ENCODE results near the gene DCP1A. TPM values are rescaled to one million over a fixed set of nuclear protein-coding genes. Genes with fewer than 3 reads are reported as not detected.
"Not testable (repeated sequence)": the region's sequence is repeated elsewhere in the genome, so short reads cannot be mapped to it uniquely, and the experiment has no call there.

DCP1A gene
- polyA plus RNA-seq, 1 of the 3 experiments (the other 2 are of a cell fraction): 12.9 TPM

- TF ChIP-seq USF2 (IDR thresholded peaks at IDR 0.05; ENCODE audit: borderline replicate concordance, low read depth, low read length): no peak
Measured at GRCh38 chr3:53377794-53378193, 30.5 kb upstream of the DCP1A start (continued).

GRCh38 chr3:53376679-53377078, 29.3 kb upstream of the DCP1A start:
- CTCF ChIA-PET: interaction anchor here (3.5 to 7.9 kb wide), 2 partner anchors 331 to 562 kb away, joined by 15 to 149 read pairs; no protein-coding TSS in a partner anchor

GRCh38 chr3:53375019-53375418, 27.7 kb upstream of the DCP1A start:
- CTCF ChIA-PET: interaction anchor here (0.5 to 7.9 kb wide), 43 partner anchors 9 to 1362 kb away, joined by 3 to 149 read pairs (median 4); partner anchors contain the start of gene SELENOK

More at GRCh38 chr3:53376679-53377078, 29.3 kb upstream of the DCP1A start:
- TF ChIP-seq TCF12 (IDR thresholded peaks at IDR 0.05): no peak
- DNase-seq: no peak
- Histone ChIP-seq H3K27ac (ENCODE audit: low read depth in 2 of 2, low read length in 1 of 2) (no peak overlapping the region), H4K20me1 (ENCODE audit: insufficient read depth) (no peaks in the 10 kb centered on the region), H3K4me2 (no peak overlapping the region), H3K4me3 (ENCODE audit: low read depth in 2 of 2, low read length in 1 of 2) (no peak overlapping the region), H3K9me2 (no peaks in the 10 kb centered on the region), H3K36me3 (replicated peaks in 1 of 2; ENCODE audit: control insufficient read depth in 1 of 2, insufficient read depth in 2 of 2, low read length in 1 of 2) (no peaks in the 10 kb centered on the region), H3K4me1 (ENCODE audit: control insufficient read depth in 1 of 2, insufficient read depth in 2 of 2, low read depth in 1 of 2, low read length in 1 of 2) (no peaks in the 10 kb centered on the region), H3K27me3 (ENCODE audit: insufficient read depth) (no peaks in the 10 kb centered on the region), H3K9ac (no peak overlapping the region), H3F3A (replicated peaks; ENCODE audit: insufficient read depth) (peaks cover 5% of the 10 kb centered on the region), H2AFZ (ENCODE audit: low read depth) (no peak overlapping the region), H3K9me3 (no peaks in the 10 kb centered on the region), H3K79me2 (ENCODE audit: insufficient read depth) (no peaks in the 10 kb centered on the region)
- 65% methylated on average over 3 of the region's 3 CpGs for WGBS (ENCODE audit: low lambda C conversion rate)
- POLR2A ChIA-PET: interaction anchor here (0.7 kb wide), 1 partner anchor 29 kb away, joined by 4 read pairs; the partner anchor contains the start of gene DCP1A

GRCh38 chr3:53370719-53371118, 23.4 kb upstream of the DCP1A start:
- H2AFZ ChIP-seq (ENCODE audit: low read depth); POLR2A ChIA-PET; DNase-seq; H3K27ac ChIP-seq (ENCODE audit: low read depth in 2 of 2, low read length in 1 of 2); H3K9me2 ChIP-seq; H3F3A ChIP-seq (replicated peaks; ENCODE audit: insufficient read depth); H3K27me3 ChIP-seq (ENCODE audit: insufficient read depth); H3K4me1 ChIP-seq (ENCODE audit: control insufficient read depth in 1 of 2, insufficient read depth in 2 of 2, low read depth in 1 of 2, low read length in 1 of 2); H3K4me3 ChIP-seq (ENCODE audit: low read depth in 2 of 2, low read length in 1 of 2); H3K9ac ChIP-seq; H3K4me2 ChIP-seq; H3K79me2 ChIP-seq (ENCODE audit: insufficient read depth); H4K20me1 ChIP-seq (ENCODE audit: insufficient read depth); H3K36me3 ChIP-seq (replicated peaks in 1 of 2; ENCODE audit: control insufficient read depth in 1 of 2, insufficient read depth in 2 of 2, low read length in 1 of 2); H3K9me3 ChIP-seq: not testable (repeated sequence)
- CTCF ChIA-PET: interaction anchor here (7.9 kb wide), 1 partner anchor 337 kb away, joined by 149 read pairs; no protein-coding TSS in a partner anchor
- WGBS (ENCODE audit: low lambda C conversion rate): 88% methylated on average over 13 of the region's 17 CpGs

More at GRCh38 chr3:53375019-53375418, 27.7 kb upstream of the DCP1A start:
- Histone ChIP-seq H3K4me3 (ENCODE audit: low read depth in 2 of 2, low read length in 1 of 2) (peak overlapping the region in 1 of 2 experiments; percentile 29; a peak in 1 of 4 replicates), H3K36me3 (replicated peaks in 1 of 2; ENCODE audit: control insufficient read depth in 1 of 2, insufficient read depth in 2 of 2, low read length in 1 of 2) (no peaks in the 10 kb centered on the region), H3K9me3 (no peaks in the 10 kb centered on the region), H3K4me2 (no peak overlapping the region), H3K9ac (no peak overlapping the region), H3F3A (replicated peaks; ENCODE audit: insufficient read depth) (no peaks in the 10 kb centered on the region), H4K20me1 (ENCODE audit: insufficient read depth) (no peaks in the 10 kb centered on the region), H3K27ac (ENCODE audit: low read depth in 2 of 2, low read length in 1 of 2) (no peak overlapping the region), H3K27me3 (ENCODE audit: insufficient read depth) (no peaks in the 10 kb centered on the region), H2AFZ (ENCODE audit: low read depth) (no peak overlapping the region), H3K4me1 (ENCODE audit: control insufficient read depth in 1 of 2, insufficient read depth in 2 of 2, low read depth in 1 of 2, low read length in 1 of 2) (no peaks in the 10 kb centered on the region), H3K79me2 (ENCODE audit: insufficient read depth) (no peaks in the 10 kb centered on the region), H3K9me2 (no peaks in the 10 kb centered on the region)
- TF ChIP-seq TAF1 (IDR thresholded peaks at IDR 0.05; ENCODE audit: borderline replicate concordance, low read depth, low read length) (no peak), SMC3 (IDR thresholded peaks at IDR 0.05; ENCODE audit: low read depth, low read length) (peak; percentile 82), RAD21 (IDR thresholded peaks at IDR 0.05; ENCODE audit: low read length) (peak; percentile 99), NFIC (IDR thresholded peaks at IDR 0.05; ENCODE audit: borderline replicate concordance) (no peak), USF2 (IDR thresholded peaks at IDR 0.05; ENCODE audit: borderline replicate concordance, low read depth, low read length) (no peak), IRF3 (IDR thresholded peaks at IDR 0.05; ENCODE audit: low read depth, low read length) (no peak), MXI1 (IDR thresholded peaks at IDR 0.05; ENCODE audit: low read depth, low read length) (no peak), MEF2A (IDR thresholded peaks at IDR 0.05; ENCODE audit: borderline replicate concordance, low read depth) (no peak), CTCF (IDR thresholded peaks at IDR 0.05) (peak; percentile 76)
- peak; percentile 82 for DNase-seq
- POLR2A ChIA-PET: no interaction called here
- 47% methylated on average over 8 of the region's 8 CpGs for WGBS (ENCODE audit: low lambda C conversion rate)

Data from SK-N-SH (cell line).